DND-41 (cell line): ENCODE data around the gene STAT6.

Source experiments
- CTCF ChIP-seq: IDR thresholded peaks from 2 replicates; pipeline ENCODE4 v1.5.1; 2012; ENCODE audit warnings: borderline replicate concordance, low read length, moderate library complexity, mild to moderate bottlenecking; ENCODE audit not compliant: poor library complexity, severe bottlenecking; ENCODE audit errors: extremely low read depth
- EZH2 ChIP-seq: IDR thresholded peaks from 3 replicates; pipeline ENCODE4 v1.6.1; 2012; ENCODE audit warnings: borderline replicate concordance, low read depth, mild to moderate bottlenecking, moderate library complexity, low read length, inconsistent platforms; ENCODE audit not compliant: severe bottlenecking

DNA sequence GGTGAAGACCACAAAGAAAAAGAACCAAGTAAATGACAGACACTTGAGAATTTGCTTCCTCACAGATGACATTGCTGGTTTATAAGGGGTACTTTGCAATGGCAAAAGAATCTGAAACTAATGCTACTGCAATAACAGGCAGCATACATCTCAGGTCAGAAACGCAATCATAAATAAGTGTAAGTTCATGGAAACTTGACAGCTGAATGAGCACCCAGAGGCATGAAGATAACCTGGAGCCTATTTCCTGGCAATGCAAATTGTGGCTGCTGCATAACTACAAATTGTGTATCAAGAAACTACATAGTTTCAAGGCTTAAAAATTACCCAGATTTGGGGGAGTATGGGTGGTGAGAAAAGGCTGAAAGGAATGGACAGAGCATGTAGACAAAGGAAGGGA, 52.7 kb downstream of the STAT6 start:
- TF ChIP-seq CTCF (no peak), EZH2 (no peak)
